ENCODE results near the gene SNX8. TPM values are rescaled to one million over a fixed set of nuclear protein-coding genes. Genes with fewer than 3 reads are reported as not detected.

SNX8 gene
- total RNA-seq, 1 donor from 2014 or later: 12.9 TPM

GRCh38 chr7:2214636-2215035 is 99.6 kb downstream of the SNX8 start:
- TF ChIP-seq CTCF (IDR thresholded peaks at IDR 0.05; ENCODE audit: insufficient read depth, low read length, severe bottlenecking): no peak
- DNase-seq (ENCODE audit: low read depth) (no peak), FAIRE-seq (no peak)
- Histone ChIP-seq H3K36me3 (ENCODE audit: control insufficient read depth, insufficient read depth, low read length) (peaks cover 21% of the 10 kb centered on the region), H3K4me3 (ENCODE audit: low read depth, low read length) (no peak overlapping the region), H3K27me3 (ENCODE audit: control insufficient read depth, insufficient read depth, low read length) (no peaks in the 10 kb centered on the region)

GRCh38 chr7:2213551-2214215 is 100.6 kb downstream of the SNX8 start:
- TF ChIP-seq CTCF (IDR thresholded peaks at IDR 0.05; ENCODE audit: insufficient read depth, low read length, severe bottlenecking): no peak
- DNase-seq (ENCODE audit: low read depth) (no peak), FAIRE-seq (peak; percentile 90)
- H3K36me3 ChIP-seq (ENCODE audit: control insufficient read depth, insufficient read depth, low read length): peaks cover 23% of the 10 kb centered on the region
- H3K27me3 ChIP-seq (ENCODE audit: control insufficient read depth, insufficient read depth, low read length): no peaks in the 10 kb centered on the region
- H3K4me3 ChIP-seq (ENCODE audit: low read depth, low read length): no peak overlapping the region

- Histone ChIP-seq H3K36me3 (ENCODE audit: control insufficient read depth, insufficient read depth, low read length) (peaks cover 25% of the 10 kb centered on the region), H3K4me3 (ENCODE audit: low read depth, low read length) (no peak overlapping the region), H3K27me3 (ENCODE audit: control insufficient read depth, insufficient read depth, low read length) (no peaks in the 10 kb centered on the region)
- DNase-seq (ENCODE audit: low read depth) (no peak), FAIRE-seq (no peak)
- TF ChIP-seq CTCF (IDR thresholded peaks at IDR 0.05; ENCODE audit: insufficient read depth, low read length, severe bottlenecking): no peak
These were observed 101.3 kb downstream of the SNX8 start for GRCh38 chr7:2212906-2213305.

GRCh38 chr7:2211926-2212325 is 102.3 kb downstream of the SNX8 start:
- Histone ChIP-seq H3K27me3 (ENCODE audit: control insufficient read depth, insufficient read depth, low read length) (no peaks in the 10 kb centered on the region), H3K4me3 (ENCODE audit: low read depth, low read length) (no peak overlapping the region), H3K36me3 (ENCODE audit: control insufficient read depth, insufficient read depth, low read length) (peaks cover 19% of the 10 kb centered on the region)
- DNase-seq (ENCODE audit: low read depth) (no peak), FAIRE-seq (no peak)
- no peak for TF ChIP-seq CTCF (IDR thresholded peaks at IDR 0.05; ENCODE audit: insufficient read depth, low read length, severe bottlenecking)

- Histone ChIP-seq H3K36me3 (ENCODE audit: control insufficient read depth, insufficient read depth, low read length) (peaks cover 14% of the 10 kb centered on the region), H3K27me3 (ENCODE audit: control insufficient read depth, insufficient read depth, low read length) (no peaks in the 10 kb centered on the region), H3K4me3 (ENCODE audit: low read depth, low read length) (no peak overlapping the region)
- FAIRE-seq: no peak
- no peak for TF ChIP-seq CTCF (IDR thresholded peaks at IDR 0.05; ENCODE audit: insufficient read depth, low read length, severe bottlenecking)
- no peak for DNase-seq (ENCODE audit: low read depth)
These were observed 102.9 kb downstream of the SNX8 start for GRCh38 chr7:2211259-2211880.

Data from bronchial epithelial cell (primary cell).